Activated CD8-positive, alpha-beta memory T cell treated with anti-CD3 and anti-CD28 coated beads for 4 hours (primary cell): ENCODE results near the gene MREG.
A peak's percentile ranks its signal among the peaks of the same experiment; 100 is the strongest.
"Not testable (repeated sequence)": the region's sequence is repeated elsewhere in the genome, so short reads cannot be mapped to it uniquely, and the experiment has no call there.

Experiments
- DNase-seq, 2 donors: peaks; one replicate each; pipeline ENCODE4 v3.0.0-alpha.2; 2020; ENCODE audit warnings: low read depth in 2 of 2

Gene MREG

DNA sequence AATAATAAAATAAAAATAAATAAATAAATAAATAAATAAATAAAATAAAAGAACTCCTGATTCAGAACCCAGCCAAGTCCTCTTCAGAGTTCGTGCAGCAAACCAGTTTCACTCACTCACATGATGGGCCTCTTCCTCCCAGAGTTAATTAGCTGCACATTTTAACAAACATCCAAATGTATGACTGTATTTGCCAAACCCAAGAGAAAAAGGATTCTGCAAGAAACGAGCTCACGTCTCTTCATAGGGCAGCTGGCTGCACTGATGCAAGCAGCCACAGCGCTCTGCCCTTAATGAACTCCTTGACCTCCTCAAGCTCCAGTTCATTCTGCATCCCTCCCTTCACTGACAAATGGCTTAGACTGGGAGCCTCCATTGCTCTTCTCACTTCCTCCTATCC lies 55.1 kb downstream of the MREG start:
- DNase-seq = no peak

DNA sequence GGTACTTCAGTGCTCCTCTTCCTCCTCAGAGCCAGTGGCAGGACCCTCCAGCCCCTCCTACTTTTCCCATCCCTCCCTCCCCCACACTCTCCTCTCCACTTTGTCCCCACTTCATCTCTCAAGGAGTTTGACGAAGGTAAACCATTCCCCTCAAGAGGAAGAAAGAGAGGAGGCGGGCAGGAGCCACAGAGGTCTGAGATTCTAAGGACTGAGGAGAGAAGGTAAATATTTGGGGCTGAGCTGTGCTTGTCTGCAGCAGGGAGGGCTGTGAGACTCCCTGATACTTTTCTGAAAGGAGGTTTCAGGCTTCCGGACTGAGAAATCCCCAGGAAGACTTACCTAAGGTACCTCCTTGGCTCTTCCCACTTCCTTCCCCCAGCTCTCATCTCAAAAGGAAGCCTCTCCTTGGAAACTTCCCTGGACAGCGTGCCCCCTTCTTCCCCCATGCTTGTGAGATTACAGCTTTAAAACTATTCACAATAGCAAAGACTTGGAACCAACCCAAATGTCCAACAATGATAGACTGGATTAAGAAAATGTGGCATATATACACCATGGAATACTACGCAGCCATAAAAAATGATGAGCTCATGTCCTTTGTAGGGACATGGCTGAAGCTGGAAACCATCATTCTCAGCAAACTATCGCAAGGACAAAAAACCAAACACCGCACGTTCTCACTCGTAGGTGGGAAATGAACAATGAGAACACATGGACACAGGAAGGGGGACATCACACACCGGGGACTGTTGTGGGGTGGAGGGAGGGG lies 55.8 kb downstream of the MREG start:
- not testable (repeated sequence) for DNase-seq

DNA sequence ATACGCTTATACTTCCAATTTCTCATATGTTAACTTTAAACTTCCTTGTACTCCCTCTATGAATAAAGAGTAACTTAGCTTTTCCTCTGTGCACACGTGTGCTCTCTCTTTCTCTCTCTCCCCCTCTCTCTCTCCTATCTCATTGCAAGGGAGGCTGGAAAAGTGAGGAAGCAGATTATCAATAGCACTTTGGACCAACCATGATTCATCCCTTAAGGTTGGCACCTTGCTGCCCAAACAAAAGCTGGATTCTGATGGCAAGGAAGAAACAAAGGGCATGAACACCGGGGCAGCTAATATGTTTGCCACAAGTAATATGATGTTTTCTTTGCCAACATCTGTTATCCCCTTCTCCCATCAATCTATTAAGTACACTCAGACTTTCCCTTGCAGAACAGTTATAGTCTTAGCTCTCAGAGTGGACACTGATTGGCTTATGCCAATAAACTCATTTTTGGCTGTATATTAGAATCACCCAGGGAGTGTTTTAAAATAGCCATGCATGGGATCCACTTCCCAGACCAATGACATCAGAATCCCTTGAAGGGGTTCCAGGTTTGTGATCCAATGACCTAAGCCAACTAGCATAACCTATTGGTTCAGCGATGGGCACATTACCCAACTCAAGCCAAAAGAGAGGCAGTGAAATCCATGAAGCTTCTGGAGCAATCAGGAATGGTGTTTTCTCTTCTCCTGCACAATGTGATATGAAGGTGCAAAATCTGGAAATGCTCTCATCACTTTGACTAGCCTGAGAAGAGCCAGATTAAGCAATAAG lies 60.3 kb downstream of the MREG start:
- DNase-seq = no peak

DNA sequence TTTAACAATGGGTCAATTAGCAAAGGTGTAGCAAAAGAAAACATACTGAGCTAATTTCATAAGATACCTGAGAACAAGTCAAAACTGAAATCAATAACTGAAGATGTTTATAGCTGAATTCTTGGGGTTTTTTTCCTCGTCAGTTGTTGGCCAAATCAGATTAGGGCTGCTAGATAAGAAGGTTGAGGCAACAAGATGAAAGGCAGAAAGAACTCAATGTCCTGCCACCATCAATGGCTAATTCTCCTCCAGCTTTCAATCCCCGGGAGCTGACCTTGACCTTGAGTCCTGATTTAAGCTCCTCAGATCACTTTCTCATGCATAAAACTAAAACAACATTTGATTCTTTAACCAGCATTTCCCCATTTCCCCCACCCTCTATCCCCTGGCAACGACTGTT lies 61.8 kb downstream of the MREG start:
- no peak for DNase-seq

DNA sequence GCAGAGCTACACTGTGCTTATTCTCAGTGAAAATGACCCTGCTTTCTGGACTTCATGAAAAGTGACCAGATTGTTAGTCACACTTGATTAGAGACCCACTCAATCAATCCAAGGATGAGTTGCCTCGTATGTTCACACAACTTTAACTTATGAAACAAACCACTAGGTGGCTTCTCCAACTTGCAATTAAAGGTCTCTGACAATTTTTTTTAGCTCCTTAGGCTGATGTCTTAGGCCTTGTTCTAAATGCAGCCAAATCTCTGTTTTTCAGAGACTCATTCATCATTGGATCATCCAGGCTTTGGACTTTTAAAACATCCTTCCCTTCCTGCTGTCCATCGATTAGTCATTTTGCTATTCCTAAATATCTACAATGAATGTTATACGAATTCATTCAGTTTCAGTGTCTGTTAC lies 63.4 kb downstream of the MREG start:
- DNase-seq = no peak

DNA sequence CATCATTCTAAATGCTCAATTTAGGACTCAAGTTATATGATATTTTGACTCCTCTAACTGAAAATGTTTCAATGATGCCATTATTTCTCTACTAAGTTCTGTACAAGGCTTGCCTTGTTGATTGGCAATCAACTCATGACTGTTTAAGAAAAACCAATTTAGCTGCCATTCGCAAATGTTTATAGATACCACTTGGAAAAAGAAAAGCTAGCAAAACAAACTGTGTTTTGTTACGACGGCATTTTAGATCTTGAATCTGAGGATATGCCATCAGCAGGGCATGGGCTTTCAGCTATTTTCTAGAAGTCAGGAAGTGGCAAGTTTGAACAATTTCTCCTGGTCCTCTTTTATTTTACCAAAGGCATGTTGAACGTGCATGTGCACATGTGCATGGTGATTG lies 65.3 kb downstream of the MREG start:
- DNase-seq = no peak

DNA sequence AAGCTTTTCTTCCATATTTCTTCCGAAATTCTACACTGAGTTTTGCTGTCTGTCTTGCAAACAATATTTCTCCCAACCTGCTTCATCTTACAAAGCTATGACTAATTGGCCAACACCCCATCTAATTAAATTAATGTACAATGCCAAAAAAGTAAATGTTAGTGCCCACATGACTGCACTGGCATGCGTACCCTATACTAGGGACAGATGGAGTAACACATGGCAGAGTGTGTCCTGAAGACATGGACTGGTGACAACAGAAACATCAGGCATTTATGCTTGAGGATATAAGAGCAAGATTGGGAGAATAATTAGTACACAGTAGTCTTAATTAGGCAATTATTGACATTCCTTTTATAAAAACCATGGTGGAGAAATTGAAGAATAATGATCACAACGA lies 66.8 kb downstream of the MREG start:
- no peak for DNase-seq

DNA sequence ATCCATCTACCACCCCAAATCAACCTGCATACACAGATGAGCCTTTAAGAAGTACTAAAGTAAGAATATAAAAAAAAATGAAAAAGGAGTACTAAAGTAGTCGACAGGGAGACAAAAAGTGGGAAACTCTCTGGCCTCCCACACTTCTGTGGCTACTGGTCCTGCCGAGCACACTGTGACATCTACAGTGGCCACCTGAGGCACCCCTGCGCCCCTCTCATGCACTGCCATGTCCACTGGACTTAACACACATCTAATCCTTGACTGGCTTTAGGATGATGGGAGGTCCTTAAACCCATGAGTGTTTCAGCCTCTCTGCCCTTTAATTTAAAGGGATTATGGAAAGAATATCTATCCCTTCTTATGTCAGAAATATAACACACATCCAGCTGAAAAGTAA lies 71.2 kb downstream of the MREG start:
- no peak for DNase-seq

DNA sequence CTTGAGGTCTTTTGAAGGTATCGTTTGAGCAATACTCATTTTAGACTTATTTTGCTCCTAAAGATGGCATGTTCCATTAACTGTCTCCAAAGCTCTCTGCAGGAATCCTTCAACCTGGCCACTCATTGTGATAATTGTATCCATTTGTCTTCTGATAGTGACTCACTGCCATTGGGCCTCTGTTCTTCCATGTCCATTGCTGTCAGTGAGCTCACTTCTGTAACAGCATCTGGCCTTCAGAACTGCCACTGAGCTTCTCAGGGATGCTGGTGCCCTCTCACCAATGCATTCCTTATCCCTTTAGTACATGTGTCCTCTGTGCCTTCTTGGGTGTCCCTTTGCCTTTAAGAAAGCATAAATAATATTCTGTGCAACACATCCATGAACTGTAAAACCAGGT lies 71.6 kb downstream of the MREG start:
- DNase-seq = no peak

DNA sequence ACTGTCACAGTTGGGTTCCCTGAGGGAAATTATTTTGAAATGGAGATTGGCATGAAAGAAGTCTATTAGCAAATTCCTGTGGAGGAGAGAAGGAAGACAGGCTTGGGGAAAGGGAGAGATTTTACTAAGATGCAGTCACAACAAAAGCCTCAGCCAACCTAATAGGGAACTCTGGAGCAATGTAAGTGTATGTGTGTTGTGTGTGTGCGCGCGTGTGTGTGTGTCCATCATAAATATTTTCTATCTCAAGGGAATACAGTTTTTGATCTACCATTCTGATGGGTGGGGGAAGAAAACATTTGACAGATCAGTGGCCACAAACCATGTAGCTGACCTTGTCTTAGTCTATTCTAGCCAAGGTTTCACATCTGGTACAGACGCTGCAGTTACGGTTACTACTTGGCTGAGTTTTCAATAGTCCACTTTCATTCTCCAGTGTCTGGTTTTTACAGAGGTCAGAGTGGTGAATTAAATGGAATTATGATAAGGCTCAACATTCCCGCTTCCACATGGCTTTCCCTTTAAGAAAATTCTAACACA lies 72.6 kb downstream of the MREG start:
- DNase-seq = no peak

DNA sequence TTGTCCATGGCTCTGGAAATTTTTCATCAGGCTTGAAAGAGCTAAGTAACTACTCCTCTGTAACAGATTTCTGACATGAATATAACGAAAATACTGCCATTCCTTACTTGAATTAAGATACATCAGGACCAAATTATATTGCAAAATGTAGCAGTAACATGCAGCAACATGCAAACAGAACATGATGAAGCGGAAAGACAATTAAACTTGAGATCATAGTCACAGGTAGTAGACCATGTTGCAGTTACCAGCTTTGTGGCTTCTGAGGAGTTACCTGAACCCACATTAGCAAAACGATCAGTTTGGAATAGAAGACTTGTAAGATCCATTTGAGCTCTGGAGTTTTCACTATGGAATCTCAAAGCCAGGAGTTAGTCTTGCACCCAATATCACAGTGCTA lies 76.2 kb downstream of the MREG start:
- DNase-seq = no peak

DNA sequence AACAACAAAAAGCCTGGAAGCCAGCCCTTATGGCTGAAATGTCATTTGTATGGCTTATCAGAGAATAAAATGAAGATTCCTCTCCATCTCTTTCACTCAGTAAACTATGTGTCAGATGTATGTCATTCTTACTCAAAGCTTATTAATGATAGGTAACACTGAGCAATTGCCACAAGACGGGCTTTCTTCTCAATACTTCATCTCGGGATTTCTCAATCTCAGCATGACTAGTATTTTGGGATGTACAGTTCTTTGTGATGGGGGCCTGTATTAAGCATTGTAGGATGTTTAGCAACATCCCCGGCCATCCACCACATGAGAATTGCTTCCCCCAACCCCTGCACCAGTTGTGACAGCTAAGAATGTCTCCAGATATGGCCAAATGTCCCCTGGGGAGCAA lies 80.2 kb downstream of the MREG start:
- DNase-seq = no peak

DNA sequence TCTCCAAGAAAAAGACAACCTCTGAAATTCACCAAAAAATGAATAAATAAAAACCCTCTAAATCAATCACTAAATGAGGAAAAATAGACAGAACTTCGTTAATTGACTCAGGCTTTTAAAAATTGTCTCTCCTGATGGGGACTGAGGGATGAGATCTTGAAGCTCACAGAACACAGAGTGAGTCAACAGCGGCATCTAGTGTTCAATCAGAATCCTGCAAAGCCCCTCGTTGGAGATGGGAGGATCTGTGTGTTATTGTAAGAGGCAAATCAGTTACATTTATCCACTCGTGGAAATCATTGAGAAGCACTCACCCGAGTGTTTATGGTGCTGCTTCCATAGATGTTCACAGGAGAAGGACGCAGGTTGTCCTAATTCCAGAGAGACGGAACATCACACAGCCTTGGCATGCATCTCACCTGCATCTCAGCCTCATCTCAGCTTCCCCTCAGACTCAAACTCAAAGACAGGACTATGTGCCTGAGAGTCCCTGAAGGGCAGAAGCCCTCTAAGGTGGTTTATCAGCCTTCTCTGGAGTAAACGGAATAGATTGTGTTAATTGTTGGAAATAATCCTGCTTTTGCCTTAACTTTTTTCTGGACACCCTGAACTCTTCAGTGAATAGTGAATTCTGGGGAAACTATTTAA lies 82.0 kb downstream of the MREG start:
- DNase-seq = peak in 1 of 2 donors; percentile 1

DNA sequence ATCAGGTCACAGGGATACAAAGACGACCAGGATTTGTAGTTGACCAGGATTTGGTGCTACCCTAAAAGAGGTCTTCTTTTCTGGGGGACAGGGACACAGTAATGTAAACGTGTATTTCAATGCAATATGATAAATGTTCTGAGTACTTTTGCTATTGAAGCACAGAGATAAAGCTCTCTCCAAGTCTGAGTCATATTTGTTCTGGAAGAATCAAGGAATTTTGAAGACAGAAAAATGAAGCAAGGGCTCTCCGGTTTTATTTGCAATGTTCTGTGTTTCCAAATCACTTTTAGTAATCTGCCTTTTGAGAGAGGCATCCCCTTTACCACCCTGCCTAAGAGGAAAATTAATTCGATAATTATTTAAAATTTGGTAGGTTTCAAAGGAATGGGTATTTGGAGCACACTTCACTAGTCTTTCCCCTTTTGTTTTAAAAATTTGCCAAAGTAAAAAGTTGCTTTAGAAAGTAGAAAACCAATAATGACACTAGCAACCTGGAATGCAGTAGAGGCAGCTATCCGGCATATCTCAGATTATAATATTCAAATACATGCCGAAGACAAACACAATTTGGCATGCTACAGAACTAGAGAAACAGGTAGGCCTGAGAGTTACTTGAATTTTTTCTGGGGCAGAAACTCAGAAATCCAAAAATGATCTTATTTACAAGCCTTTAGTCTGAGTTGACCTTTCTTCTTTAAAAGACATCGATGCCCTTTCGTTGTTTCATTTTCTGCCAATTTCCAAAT lies 82.7 kb downstream of the MREG start:
- no peak for DNase-seq

DNA sequence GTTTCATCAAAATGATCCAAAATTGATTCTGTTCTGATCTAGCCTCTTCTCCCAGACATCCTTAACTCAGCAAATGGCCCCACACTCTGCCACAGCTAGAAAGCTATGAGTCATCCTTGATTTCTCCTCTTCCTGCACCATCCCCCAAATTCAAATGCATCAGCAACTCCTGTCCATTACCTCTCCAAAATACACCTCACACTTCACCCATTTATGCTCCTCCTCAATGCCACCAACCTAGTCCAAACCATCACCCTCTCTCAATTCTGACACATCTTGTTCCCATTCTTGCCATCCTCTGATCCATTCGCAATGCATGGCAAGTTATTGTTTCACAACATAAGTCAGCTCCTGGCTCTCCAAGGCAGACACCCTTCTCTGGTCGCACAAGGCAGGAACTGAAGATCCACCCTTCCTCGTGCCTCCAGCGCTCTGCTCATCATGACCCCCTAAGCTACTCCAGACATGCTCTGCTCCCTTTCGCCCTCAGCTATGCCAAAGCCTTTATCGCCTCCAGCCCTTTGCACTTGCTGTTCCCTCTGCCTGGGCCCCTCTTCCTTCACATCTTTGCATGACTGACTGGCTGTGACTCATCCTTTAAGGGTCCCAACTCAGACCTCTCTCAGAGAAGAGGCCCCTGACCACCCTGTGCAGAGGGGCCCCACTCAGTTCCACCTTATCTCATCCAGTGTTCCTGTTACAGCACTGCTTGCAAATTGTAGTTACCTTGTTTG lies 83.6 kb downstream of the MREG start:
- DNase-seq = no peak

DNA sequence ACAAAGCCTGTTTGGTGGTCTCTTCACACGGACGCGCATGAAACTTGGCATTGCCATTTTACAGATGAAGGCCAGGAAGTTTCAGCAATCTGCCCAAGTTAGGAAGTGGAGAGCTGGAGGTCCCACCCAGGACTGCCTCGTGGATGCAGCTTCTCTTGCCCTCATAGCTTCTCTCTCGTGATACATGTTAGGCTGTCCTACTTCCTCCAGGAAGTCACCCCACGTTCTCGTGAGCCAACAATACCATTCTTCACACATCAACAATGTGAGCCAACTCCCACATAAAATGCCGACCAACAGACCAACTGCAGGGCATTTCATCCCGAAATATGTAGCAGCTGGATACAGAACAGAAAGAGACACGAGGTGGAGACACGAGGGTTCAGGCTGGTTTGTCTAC lies 85.3 kb downstream of the MREG start:
- DNase-seq = no peak

DNA sequence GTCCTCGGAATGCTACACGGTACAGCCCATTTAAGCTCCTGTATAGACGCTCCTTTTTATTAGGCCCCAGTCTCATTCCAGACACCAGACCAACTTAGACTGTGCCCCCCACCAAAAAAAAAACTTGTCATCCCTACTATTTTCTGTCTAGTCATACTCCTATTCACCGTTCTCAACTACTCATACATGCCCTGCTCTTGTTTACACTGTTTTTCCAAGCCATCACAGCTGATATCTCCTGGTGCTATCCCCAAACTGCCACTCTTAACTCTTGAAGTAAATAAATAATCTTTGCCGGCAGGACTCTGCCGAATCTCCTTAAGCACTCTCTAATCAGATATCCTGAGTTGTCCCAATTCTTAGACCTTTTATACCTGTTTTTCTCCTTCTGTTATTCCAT lies 86.4 kb downstream of the MREG start:
- DNase-seq = not testable (repeated sequence)

DNA sequence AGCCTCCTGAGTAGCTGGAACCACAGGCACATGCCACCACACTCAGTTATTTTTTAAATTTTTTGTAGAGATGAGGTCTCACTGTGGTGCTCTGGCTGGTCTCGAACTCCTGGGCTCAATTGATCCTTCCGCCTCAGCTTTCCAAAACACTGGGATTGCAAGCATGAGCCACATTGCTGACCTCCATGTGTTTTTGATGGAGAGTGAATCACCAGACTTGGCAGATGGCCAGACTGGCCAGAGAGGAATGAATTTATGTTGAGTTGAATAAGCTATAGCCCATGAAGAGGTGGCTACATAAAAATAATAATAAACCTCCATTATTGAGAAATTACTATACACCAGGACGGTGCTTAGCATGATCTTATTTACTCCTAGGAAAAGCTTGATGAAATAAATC lies 91.5 kb downstream of the MREG start:
- no peak for DNase-seq

DNA sequence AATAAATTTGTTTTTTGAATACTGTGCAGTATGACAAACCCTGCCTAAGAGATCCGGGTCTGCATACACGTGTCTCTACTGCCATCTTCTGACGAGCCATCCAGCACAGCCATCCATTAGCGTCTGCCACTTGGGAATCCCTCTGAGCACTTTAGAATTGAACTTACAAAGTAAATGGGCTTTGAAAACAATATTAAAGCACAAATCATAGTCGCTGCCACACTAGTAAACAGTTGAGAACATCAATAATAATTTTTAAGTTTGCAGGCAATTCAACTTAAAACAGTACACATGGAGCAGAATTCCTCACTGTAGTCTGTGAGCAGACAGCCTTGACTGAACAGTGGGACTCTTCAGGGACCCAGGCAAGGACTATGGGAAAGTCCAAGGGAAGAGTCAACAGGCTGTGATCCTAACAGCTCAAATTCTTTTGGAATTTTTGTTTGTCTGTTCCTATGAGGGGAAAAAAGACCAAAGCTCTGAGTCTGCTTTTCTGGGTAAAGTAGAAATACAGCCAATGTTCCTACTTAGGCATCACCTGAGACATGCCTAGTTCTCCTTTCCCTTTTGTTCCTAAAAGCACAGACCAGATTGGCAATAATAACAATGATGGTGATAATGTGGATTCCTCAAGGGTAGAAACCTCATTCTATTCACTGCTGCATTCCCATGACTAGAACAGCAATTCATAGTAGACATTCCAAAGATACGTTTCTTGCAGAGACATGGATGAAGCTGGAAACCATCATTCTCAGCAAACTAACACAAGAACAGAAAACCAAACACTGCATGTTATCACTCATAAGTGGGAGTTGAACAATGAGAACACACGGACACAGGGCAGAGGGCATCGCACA lies 92.9 kb downstream of the MREG start:
- DNase-seq = peak; percentile 7 to 24

DNA sequence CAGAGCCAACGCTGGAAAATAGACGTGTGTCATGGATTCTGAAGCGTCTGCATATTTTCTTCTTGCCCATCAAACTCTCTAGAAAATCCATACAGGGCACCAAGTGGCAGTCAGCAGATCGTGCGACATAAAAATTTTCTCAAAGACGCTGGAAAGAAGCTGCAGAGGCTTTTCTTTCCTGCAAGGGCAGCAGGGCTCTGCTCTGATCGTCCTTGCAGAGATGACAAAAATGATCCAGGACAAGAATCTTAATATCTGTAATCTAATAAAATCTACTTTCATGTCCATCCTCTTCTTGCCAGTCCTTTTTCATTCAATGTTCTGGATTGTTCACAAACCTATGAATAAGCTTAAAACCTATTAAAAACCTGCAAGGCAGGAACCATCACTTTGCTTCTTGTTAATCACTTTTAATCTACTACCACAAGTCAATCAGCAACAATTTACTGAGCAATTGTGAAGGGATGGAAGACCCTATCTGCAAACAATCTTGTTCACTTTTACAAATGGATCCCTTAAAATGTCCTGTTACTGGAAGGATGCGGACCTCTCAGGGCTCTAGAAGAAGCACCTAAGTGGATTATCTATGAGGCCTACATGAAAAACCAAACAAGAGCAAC lies 93.6 kb downstream of the MREG start:
- no peak for DNase-seq
